Inflammatory macrophage treated with lipopolysaccharide for 1 hour (primary cell): ENCODE measurements around the gene KCTD10.
A peak's percentile ranks its signal among the peaks of the same experiment; 100 is the strongest.

ENCODE experiments used
- DNase-seq, 2 donors: peaks; one replicate each; pipeline ENCODE4 v3.0.0-alpha.2; 2020 to 2022

KCTD10 gene

GRCh38 chr12:109477185-109477962 lies at the start of gene KCTD10, which contains the start of gene UBE3B:
Gene KCTD10, minus strand, starts transcription at chr12:109477300. Its CDS starts 38 bp downstream, at chr12:109477262.
Gene UBE3B, plus strand, starts transcription at chr12:109477634. Its CDS starts 5,918 bp downstream, at chr12:109483552.
- DNase-seq: peak; percentile 87 to 95

- no peak for DNase-seq
These were observed 48.1 kb upstream of the KCTD10 start for GRCh38 chr12:109525279-109525585.

- no peak for DNase-seq
These were observed 47.6 kb upstream of the KCTD10 start for GRCh38 chr12:109524466-109525278.

GRCh38 chr12:109523504-109523903 lies 46.4 kb upstream of the KCTD10 start:
- DNase-seq: no peak

- DNase-seq: no peak
These were observed 46.0 kb upstream of the KCTD10 start for GRCh38 chr12:109523071-109523470.

- no peak for DNase-seq
These were observed 44.7 kb upstream of the KCTD10 start for GRCh38 chr12:109521831-109522230.

- no peak for DNase-seq
These were observed 42.7 kb upstream of the KCTD10 start for GRCh38 chr12:109519787-109520186.

- DNase-seq: peak; percentile 21 to 78
These were observed 41.9 kb upstream of the KCTD10 start for GRCh38 chr12:109518820-109519665.

GRCh38 chr12:109517619-109518018 lies 40.5 kb upstream of the KCTD10 start:
- DNase-seq: no peak

- DNase-seq: no peak
These were observed 36.9 kb upstream of the KCTD10 start for GRCh38 chr12:109513977-109514376.

GRCh38 chr12:109513051-109513450 lies 36.0 kb upstream of the KCTD10 start:
- DNase-seq: no peak

- no peak for DNase-seq
These were observed 35.5 kb upstream of the KCTD10 start for GRCh38 chr12:109512608-109513007.

GRCh38 chr12:109510196-109510595 lies 33.1 kb upstream of the KCTD10 start:
- DNase-seq: no peak

- DNase-seq: no peak
These were observed 27.0 kb upstream of the KCTD10 start for GRCh38 chr12:109504068-109504467.

GRCh38 chr12:109503611-109504010 lies 26.5 kb upstream of the KCTD10 start:
- DNase-seq: no peak

- DNase-seq: no peak
These were observed 25.2 kb upstream of the KCTD10 start for GRCh38 chr12:109502332-109502731.

GRCh38 chr12:109501299-109501698 lies 24.2 kb upstream of the KCTD10 start:
- no peak for DNase-seq

GRCh38 chr12:109500406-109501185 lies 23.5 kb upstream of the KCTD10 start:
- no peak for DNase-seq

GRCh38 chr12:109497675-109498074 lies 20.6 kb upstream of the KCTD10 start:
- no peak for DNase-seq

GRCh38 chr12:109496306-109496705 lies 19.2 kb upstream of the KCTD10 start:
- DNase-seq: no peak

- DNase-seq: no peak
These were observed 17.9 kb upstream of the KCTD10 start for GRCh38 chr12:109495012-109495411.

GRCh38 chr12:109494348-109494881 lies 17.3 kb upstream of the KCTD10 start:
- DNase-seq: no peak
